HG02943 (cell line): ENCODE results near the gene FGFR2.

ENCODE experiments used
- ATAC-seq: cut with Tn5 transposase; IDR thresholded peaks from one replicate; pipeline ENCODE4 v1.9.1; 2021; ENCODE audit warnings: mild to moderate bottlenecking, low read depth, moderate library complexity; ENCODE audit not compliant: unreplicated experiment

The FGFR2 gene

DNA sequence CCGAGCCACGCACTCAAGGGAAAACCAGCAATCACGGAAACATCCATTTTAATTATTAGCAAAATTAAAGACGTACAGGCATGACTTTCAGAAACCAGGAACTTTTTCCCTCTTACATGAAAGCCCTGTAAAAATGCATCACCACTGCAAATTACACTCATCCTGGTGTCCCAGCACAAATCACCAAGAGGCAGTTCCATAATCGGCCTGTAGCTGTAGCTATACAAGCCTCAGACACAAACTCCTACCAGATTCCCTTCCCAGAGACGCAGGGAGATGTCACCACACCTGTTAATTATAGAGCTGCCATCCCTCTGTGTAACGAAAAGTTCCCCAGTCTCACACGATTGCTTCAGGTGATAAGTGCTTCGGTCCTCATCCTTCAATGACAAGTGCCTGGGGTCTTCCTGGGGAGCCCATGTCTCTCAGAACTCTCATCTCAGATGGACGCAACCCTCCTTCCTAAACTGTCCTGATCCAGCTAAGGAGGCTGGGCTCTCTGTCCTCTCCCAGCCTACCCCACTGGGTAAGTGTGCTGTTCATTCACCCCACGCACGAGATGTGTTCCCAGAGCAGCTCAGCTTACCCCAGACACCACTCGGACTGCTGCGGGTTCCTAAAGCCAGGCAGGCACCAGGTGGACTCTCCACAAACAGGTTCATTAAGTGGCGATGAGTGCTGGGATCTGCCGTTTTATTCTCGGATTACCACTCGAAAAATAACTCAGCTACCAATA lies 5.9 kb downstream of the FGFR2 start:
- ATAC-seq: no peak

DNA sequence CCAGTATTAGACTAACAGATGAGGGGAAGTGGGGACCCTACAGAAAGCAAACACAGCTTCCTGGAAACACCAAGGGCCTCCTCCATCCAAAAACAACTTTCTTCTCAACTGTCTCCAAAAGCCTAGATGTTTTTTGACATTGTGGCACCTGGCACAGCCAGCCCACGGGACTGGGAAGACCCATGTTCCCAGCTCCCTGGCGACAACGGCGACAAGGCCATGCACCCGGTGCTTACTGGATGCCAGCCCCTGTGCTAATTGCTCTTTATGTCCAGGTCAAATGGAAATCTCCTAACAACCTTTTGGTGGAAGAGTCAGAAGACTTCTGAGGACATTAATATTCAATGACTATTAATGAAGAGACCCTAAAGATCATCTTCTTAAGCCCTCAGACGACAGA lies 7.1 kb downstream of the FGFR2 start:
- ATAC-seq: no peak

DNA sequence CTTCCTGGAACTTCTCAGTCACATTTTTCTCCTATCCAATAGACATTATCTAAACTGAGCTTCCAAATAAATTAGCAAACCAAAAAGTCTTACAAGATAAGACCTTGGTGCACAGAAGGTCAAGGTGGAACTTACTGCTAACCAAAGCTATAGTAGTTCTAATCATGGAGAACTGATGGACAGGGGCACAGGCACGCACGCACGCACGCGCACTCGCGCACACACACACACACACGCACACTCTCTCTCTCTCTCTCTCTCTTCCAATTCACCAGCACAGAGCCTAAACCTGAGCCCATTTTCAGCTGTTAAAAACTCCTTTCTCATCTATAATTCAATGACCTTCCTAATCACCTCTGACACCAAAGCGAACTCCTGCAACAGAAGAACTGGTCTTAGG lies 7.5 kb downstream of the FGFR2 start:
- no peak for ATAC-seq

DNA sequence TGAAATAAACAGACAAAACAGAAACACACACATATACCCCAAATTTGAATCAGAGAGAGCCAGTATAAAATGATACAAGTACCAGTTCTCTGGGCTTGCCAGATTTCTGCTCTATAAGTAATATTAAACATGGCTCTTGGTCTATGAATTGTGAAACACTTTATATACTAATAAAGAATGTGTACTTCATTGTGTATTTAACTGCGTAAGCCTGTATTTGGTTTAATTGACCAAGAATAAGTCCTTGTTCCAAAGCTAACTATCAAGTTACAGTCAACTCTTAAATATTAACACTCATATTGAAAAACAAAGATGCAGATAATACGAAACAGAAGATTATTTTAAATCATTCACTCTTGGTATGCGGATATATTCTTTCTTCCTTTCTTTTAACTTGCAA lies 8.7 kb downstream of the FGFR2 start:
- ATAC-seq: no peak

DNA sequence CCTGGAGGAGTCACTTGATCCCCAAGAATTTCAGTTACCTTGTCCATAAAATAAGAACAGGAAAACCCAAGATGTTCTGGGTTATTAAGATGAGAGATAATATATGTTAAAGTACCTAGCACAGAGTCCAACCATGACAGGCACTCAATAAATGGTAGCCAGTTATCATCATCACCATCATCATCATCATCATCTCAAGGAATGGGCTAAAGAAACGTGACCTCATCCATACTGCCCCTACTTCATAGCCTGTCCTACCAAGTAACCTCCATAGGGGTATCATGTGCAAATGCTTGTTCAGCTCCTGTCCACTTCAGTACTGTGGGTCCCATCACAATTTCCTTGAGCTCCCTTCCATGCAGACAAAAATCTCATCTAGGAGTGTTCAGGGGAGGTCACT lies 14.4 kb downstream of the FGFR2 start:
- no peak for ATAC-seq

DNA sequence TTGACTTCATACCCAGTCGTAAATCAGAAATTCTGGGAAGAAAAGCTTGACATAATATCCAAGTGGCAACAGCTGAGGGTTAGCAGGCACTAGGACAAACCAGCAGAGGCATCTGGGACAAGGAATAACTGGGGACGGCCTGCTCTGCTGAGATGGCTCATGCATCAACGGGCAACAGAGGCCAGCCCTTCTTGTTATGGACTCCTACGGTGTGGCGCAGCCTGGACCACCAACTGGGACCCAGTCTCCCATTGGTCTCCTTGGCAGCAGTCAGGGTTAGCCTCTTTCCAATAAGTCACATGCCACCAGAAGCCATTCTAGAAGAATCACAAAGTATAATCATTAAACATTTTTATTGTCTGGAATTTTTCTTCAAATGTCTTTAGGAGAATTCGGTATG lies 15.0 kb downstream of the FGFR2 start:
- ATAC-seq: no peak

DNA sequence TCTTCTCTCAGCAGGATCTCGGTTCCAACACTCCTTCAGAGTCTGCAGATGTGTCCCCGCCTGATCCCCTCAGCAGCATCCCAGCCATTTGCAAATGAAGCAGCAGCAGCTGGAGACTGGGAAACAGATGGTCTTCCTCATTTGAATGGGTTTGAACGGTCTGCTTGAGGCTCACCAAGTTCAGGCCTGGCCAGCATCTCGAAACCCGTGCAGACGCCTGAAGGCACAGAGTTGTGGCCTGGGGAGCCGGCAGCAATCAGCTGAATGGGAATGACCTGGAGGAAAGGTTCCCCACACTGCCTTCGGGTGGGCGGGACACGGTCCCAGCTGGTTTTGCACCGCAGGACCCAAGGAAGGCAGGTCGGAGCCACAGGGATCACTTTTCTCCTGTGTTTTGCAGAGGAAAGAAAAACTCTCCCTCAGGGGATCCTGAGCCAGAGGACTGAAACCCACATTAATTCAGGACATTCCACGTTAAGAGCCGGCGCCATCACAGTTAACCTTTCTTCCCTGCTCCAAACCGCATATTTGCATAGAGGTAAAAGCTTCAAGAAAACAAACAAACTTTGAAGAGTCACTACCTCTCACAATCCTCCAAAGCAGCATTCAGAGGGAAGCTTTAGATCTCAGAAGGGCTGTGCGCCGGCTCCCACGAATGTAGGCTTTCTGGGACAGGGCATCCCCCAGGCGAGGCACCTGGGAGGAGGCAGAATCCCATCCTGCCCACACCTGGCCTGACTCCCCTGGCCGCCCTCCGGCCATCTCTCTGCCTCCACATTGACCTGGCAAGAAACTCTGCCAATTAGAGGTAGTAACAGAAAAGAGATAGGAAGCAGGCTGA lies 17.7 kb downstream of the FGFR2 start:
- ATAC-seq: no peak

DNA sequence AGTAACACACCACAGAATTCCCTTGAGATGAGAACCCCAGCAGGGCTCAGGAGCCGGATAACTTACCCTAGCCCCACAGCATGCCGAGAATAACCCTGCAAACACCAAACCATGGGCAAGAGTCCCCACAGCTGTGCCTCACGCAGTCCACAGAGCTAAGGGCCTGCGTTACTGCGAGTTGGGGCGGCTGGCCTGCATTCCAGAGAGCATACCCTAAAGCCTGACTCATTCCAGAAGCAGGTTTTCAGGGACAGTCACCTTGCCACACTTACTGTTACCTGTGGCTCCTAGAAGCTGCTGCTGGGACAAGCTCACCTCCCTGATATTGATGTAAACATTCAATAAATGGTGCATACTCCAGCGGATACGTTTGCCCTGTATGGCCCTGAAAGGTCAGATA lies 18.6 kb downstream of the FGFR2 start:
- ATAC-seq: no peak

DNA sequence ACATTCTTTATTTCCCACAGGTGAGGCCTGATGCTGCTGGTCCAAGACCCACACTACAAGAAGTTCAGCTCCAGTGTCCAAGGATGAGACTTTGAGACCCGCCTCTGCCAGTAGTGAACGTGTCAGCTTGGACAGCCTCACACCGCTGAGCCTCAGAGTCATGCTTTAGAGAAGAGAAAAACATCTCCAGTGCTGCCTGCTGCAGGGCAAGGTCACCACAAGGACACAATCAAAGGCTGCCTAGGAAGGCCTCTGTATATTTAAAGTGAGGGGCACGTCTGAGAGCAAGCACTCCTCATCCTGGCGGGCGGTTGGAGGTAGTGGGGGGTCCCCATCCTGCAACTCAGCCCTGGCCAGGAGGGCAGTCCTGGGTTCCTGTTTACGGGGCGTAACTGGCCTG lies 19.3 kb downstream of the FGFR2 start:
- ATAC-seq: no peak

DNA sequence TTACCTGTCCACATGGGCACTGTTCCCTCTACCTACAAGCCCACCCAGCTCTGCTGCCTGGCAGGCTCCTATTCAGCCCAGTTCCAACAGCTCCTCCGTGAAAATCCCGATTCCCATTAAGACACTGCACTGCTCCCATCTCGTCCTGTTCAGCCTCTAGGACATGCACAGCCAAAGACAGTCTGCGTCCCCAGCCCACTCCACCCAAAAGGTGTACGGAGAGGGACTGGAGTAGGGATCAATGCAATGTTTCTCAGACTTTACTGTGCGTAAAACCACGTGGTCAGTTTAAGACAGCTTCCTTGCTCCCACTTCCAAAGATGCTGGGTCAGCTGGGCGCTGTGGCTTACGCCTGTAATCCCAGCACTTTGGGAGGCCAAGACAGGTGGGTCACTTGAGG lies 19.9 kb downstream of the FGFR2 start:
- no peak for ATAC-seq

DNA sequence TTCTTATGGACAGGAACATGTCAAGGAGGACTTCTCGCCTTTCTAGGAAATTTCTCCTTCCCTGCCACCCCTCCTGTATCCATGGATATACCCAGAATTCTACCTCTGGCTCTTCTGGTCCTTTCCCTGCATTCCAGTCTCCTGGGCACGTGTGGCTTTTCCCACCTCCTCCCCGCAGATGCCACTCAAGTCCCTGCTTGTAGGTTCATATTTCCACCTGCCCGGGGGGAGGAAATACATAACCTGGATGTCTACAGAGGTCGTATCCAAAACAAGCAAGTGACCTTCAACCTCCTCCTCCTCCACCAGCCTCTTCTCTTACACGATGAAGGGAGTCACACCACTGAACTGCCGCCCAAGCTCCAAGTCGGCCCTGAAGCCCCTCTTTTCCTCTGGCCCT lies 20.7 kb downstream of the FGFR2 start:
- no peak for ATAC-seq

DNA sequence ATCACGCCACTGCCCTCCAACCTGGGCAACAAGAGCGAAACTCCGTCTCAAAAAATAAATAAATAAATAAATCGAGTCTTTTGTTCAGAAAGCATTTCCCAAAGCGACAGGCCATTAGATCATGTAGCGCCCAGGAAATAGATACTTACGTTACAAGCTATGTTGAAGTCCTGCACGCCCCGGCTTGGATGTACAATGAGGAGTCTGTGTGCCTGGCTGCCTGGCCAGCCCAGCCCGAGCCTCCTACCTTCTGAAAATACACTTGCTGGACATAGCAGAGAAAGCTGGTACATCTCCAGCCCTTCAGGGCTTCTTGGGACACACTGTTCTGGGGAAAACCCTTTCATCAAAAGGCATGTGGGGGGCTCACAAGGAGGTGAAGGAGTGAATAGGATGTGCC lies 22.1 kb downstream of the FGFR2 start:
- no peak for ATAC-seq

DNA sequence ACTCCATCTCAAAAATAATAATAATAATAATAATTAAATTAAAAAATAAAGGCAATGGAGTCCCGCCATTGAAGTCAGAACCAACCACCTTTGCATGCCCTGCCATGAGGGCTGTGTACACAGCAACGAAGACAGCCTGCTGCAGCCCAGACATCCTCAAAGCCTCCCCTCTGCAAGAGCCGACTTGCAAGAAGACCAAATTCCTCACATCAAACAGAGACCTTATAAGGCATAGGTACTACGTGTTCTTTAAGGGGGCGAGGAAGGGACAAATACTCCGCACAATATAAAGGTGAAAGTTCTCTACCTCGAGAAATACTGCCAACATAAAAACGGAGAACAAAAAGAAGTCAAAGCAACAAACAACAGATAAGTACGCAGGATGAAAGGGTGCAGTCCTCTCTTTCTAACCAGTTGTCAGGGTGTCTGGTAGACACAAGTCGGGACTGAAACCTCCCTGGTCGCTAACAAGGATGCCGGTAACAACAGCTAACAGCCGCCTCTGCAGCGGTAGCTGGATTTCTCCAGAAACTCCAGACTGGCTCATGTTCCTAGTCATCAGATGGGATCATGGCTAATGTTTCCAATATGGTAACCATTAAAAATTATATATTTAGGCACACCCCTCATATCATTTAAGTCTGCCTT lies 23.6 kb downstream of the FGFR2 start:
- ATAC-seq: no peak

DNA sequence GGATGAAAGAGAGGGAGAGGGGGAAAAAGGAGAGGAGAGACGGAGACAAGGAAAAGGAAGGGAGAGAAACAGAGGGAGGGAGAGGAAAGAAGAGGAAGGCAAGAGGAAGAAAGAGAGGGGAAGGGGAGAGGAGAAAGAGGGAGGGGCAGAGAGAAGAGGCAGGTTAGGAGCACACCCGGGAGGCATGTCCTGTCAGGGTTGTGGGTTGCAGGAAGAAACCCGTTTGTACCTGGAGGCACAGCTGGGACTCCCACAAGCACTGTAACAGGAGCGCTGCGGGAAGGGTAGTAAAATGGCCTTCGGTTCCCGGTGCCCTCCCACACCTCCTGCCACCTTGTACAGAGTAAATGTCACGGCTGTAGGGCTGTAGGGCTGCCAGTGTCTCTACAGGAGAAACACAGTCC lies 24.7 kb downstream of the FGFR2 start:
- no peak for ATAC-seq

DNA sequence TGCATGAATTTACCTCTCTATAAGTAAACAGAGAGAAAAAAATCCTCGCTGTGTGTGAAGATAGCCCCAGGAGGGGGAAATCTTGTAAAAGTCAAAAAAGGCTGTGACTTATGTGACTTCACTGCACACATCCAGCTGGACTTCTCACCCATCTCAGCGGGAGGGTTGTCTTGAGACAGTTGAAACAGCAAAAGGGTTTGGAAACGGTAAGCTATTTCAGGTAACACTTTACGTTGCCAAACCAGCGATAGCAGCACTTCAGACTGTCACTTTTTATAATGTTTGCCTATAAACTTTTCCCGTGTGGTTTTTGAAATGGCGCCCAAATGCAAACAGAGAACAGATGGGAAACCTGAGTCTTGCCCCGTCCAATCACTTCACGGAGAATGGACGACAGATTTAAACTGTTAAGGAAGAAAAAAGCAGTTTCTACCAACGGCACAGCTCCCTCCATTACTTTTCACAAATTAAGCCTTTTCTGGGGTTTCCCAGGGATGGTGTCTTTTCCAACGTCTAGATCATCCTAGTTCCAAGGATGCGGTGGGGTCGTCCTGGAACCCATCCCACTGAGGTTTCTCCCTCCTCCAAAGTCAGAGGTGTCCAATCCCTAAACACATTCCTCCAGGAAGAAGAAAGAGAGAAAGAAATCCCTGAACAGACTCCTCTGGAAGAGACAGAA lies 25.2 kb downstream of the FGFR2 start:
- no peak for ATAC-seq

DNA sequence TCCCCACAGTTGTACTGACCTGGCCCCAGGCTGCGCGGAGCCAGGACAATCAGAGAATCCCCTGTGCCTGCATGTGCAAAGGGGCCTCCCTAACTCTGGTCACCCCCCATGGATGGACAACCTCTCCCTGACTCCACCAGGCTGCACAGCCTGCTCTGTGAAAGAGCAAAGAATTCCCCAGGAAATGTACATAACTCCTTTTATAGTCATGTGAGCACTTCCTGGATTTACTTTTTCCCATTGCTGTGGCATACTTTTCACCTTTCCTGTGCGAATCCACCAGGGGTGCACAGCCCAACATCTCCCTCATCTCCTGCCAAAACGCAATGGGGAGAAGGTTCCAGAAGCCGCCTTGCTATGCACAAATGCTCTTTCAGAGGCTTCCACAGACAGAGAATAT lies 27.9 kb downstream of the FGFR2 start:
- no peak for ATAC-seq

DNA sequence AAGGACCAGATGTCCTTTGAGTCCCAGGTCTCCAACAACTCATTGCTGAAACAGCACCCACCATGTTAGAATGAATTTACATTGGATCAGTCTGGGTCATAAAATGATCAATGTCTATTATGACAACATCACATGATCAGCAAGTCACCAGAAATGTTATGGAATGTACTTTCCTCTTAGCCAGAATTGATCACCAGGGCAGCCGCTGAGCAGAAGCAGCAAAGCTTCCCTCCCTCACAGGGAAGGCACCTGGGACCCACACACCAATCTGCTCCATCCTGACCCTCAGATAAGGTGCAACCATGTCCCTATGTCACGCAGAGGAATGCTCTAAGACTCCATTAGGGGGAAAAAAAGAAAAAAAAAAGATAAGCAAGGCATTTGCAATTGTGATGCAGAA lies 30.0 kb downstream of the FGFR2 start:
- ATAC-seq: no peak

DNA sequence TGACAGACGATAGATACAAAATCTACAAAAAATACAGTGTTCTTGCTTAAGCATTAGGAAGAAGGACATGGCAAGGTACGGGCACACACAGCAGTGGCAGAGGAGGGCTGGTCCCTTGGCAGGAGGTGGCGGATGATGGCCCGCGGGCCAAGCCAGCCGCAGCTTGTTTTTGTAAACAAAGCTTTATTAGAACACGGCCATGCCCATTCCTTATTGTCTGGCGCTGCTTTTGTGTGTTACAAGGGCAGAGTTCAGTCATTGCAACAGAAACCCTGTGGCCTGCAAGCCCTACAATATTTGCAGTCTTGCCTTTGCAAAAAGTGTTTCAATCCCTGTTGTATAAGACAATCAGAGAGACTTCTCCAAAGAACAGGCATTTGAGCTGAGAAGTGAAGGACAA lies 30.7 kb downstream of the FGFR2 start:
- no peak for ATAC-seq

DNA sequence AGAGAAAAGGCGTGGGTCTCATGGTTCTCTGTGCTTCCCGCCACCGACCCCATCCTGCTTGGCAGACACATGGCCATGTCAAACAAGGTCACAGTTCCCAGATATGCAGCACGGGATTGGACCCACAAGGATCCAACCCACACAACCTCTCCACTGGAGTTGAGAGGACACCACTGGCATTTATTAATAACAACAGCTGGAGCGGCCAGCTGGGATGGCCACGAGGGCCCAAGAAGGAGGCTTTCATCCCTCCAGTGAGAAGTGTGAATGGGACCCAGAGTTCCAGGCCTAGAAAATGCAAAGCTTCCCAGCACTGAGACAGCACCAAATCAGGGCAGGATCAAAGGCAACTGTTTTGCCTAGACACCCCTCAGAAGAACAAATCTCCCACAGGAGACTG lies 31.5 kb downstream of the FGFR2 start:
- ATAC-seq: no peak

DNA sequence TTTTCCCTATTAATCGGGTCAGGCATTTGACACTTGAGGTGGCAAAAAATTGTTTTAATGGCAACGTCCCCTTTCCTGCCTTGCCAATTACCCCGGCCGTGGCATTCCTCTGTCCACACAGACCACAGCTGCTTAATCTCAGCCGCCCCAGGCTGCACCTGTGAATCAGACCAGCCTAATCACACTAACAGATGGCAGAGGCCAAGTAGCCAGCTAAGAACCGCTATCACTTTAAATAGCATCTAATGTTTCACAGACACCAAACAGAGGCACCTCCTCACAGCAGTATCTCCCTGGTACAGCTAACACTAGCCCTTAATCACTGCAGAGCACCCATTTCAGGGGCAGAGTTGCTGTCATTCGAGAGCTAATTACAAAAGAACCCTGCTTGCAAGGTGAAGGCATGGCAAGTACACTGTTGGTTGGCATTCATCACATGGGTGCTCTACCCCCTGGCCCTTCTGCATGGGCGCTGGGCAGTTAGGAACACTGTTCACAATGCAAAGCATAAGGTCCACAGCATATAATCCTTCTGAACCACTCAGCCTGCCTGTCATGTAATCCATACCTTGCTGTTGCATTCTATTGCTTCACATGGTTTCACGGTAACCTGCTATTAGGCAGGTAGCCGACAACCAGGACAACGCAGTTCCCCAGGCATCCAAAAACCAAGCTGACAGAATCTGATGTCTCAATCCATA lies 38.8 kb downstream of the FGFR2 start:
- ATAC-seq: no peak
